Stimulated activated CD8-positive, alpha-beta memory T cell treated with anti-CD3 and anti-CD28 coated beads, Interleukin-4, amount 100 ng/mL, for 4 hours (primary cell): ENCODE data around the gene SLC16A12.

Experiments used
- DNase-seq, 2 donors: peaks; one replicate each; pipeline ENCODE4 v3.0.0-alpha.2; 2020; ENCODE audit warnings: low read depth in 2 of 2, low spot score in 1 of 2

The SLC16A12 gene

GRCh38 chr10:89535171-89536012 lies at the start of gene SLC16A12:
Gene SLC16A12, minus strand, starts transcription at chr10:89535594. Its CDS starts 73,016 bp downstream, at chr10:89462578.
- DNase-seq = no peak

- DNase-seq = no peak
Observed at GRCh38 chr10:89582022-89582421, 46.6 kb upstream of the SLC16A12 start.

GRCh38 chr10:89580243-89580642 lies 44.8 kb upstream of the SLC16A12 start:
- DNase-seq = no peak

GRCh38 chr10:89576696-89577095 lies 41.3 kb upstream of the SLC16A12 start:
- DNase-seq = no peak

- no peak for DNase-seq
Observed at GRCh38 chr10:89576022-89576421, 40.6 kb upstream of the SLC16A12 start.

GRCh38 chr10:89575031-89575430 lies 39.6 kb upstream of the SLC16A12 start:
- DNase-seq = no peak

- DNase-seq = no peak
Observed at GRCh38 chr10:89574368-89574767, 39.0 kb upstream of the SLC16A12 start.

- DNase-seq = no peak
Observed at GRCh38 chr10:89567576-89568245, 32.3 kb upstream of the SLC16A12 start.

GRCh38 chr10:89566992-89567391 lies 31.6 kb upstream of the SLC16A12 start:
- DNase-seq = no peak

GRCh38 chr10:89566095-89566950 lies 30.9 kb upstream of the SLC16A12 start:
- DNase-seq = no peak

GRCh38 chr10:89565180-89565579 lies 29.8 kb upstream of the SLC16A12 start:
- no peak for DNase-seq

GRCh38 chr10:89563861-89564478 lies 28.6 kb upstream of the SLC16A12 start:
- DNase-seq = no peak

GRCh38 chr10:89563311-89563710 lies 27.9 kb upstream of the SLC16A12 start:
- DNase-seq = no peak

- DNase-seq = no peak
Observed at GRCh38 chr10:89556600-89556999, 21.2 kb upstream of the SLC16A12 start.

GRCh38 chr10:89555688-89556445 lies 20.5 kb upstream of the SLC16A12 start:
- no peak for DNase-seq

GRCh38 chr10:89554433-89554832 lies 19.0 kb upstream of the SLC16A12 start:
- DNase-seq = no peak

- no peak for DNase-seq
Observed at GRCh38 chr10:89553064-89553734, 17.8 kb upstream of the SLC16A12 start.

- no peak for DNase-seq
Observed at GRCh38 chr10:89552213-89552612, 16.8 kb upstream of the SLC16A12 start.

- no peak for DNase-seq
Observed at GRCh38 chr10:89550509-89550908, 15.1 kb upstream of the SLC16A12 start.

GRCh38 chr10:89549510-89549909 lies 14.1 kb upstream of the SLC16A12 start:
- DNase-seq = no peak
